ENCODE data around the gene PIAS1. TPM values are rescaled to one million over a fixed set of nuclear protein-coding genes. Genes with fewer than 3 reads are reported as not detected.
"Not testable (repeated sequence)": the region's sequence is repeated elsewhere in the genome, so short reads cannot be mapped to it uniquely, and the experiment has no call there.

The PIAS1 gene
- total RNA-seq, 1 experiment from 2014 or later: 70.7 TPM

GRCh38 chr15:68231102-68231818 is 177.1 kb downstream of the PIAS1 start:
- Histone ChIP-seq H3K9me3 (replicated peaks) (no peaks in the 10 kb centered on the region), H3K4me1 (peaks cover 13% of the 10 kb centered on the region; the same call in 1 of the 2 replicates), H3K27ac (no peak overlapping the region), H3K4me3 (no peak overlapping the region), H3K36me3 (no peaks in the 10 kb centered on the region; the same call in 1 of the 2 replicates), H3K27me3 (no peaks in the 10 kb centered on the region)
- peak in 1 of 2 experiments; percentile 50 for DNase-seq

DNA sequence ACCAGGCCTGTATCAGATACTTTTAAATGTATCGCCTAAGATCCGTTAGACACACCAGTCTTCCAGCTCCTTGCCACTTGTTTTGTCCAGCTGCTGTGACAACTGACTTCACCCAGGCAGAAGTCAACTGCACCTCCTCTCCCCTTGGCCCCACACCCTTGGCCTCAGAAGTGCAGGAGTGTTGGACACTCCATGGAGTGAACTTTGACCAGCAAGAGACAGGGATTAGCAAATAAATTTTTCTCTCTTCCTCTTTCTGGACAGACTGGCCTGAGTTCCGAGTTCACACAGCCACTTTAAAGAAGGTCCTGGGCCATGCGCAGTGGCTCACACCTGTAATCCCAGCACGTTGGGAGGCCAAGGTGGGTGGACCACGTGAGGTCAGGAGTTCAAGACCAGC is 178.3 kb downstream of the PIAS1 start:
- no peak overlapping the region for H3K4me3 ChIP-seq
- no peak for DNase-seq
- no peak overlapping the region for H3K27ac ChIP-seq
- H3K36me3 ChIP-seq: no peaks in the 10 kb centered on the region; the same call in 1 of the 2 replicates
- H3K9me3 ChIP-seq (replicated peaks): no peaks in the 10 kb centered on the region
- no peaks in the 10 kb centered on the region for H3K27me3 ChIP-seq
- H3K4me1 ChIP-seq: peaks cover 13% of the 10 kb centered on the region; the same call in 1 of the 2 replicates

GRCh38 chr15:68232937-68233336 is 178.8 kb downstream of the PIAS1 start:
- H3K4me1 ChIP-seq: peaks cover 13% of the 10 kb centered on the region; the same call in 1 of the 2 replicates
- H3K27ac ChIP-seq: no peak overlapping the region
- H3K36me3 ChIP-seq: no peaks in the 10 kb centered on the region
- H3K27me3 ChIP-seq: no peaks in the 10 kb centered on the region
- no peaks in the 10 kb centered on the region for H3K9me3 ChIP-seq (replicated peaks)
- H3K4me3 ChIP-seq: no peak overlapping the region
- DNase-seq: no peak

DNA sequence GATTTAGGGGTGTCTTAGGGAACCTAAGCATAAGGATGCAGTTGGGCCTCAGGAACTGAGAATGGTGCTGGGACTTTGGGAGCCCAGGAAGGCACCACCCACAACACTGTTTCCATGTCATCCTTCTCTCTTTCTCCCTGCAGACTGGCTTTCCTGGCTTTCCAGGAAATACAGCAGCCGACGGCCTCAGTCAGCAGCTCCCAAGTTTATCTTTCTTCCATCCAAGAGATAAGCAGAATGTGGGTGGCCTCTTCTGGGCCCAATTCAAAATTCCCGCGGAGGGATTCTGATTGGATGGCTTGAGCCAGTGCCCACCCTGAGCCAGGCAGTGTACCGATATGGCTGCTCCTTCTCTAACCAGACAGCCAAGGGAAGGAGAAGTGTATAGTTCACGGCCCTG is 179.9 kb downstream of the PIAS1 start:
- Histone ChIP-seq H3K36me3 (no peaks in the 10 kb centered on the region), H3K4me3 (peak overlapping the region; percentile 5; the same call in 1 of the 2 replicates), H3K4me1 (peaks cover 13% of the 10 kb centered on the region; the same call in 1 of the 2 replicates), H3K27me3 (no peaks in the 10 kb centered on the region), H3K27ac (no peak overlapping the region), H3K9me3 (replicated peaks) (no peaks in the 10 kb centered on the region)
- peak; percentile 54 to 65 for DNase-seq

GRCh38 chr15:68234520-68234919 is 180.4 kb downstream of the PIAS1 start:
- DNase-seq, H3K27ac ChIP-seq: not testable (repeated sequence)

GRCh38 chr15:68235022-68235421 is 180.9 kb downstream of the PIAS1 start:
- Histone ChIP-seq H3K4me1 (peaks cover 12% of the 10 kb centered on the region; the same call in 1 of the 2 replicates), H3K36me3 (no peaks in the 10 kb centered on the region), H3K27ac (no peak overlapping the region), H3K27me3 (no peaks in the 10 kb centered on the region), H3K4me3 (no peak overlapping the region), H3K9me3 (replicated peaks) (no peaks in the 10 kb centered on the region)
- DNase-seq: no peak

More at GRCh38 chr15:68234520-68234919, 180.4 kb downstream of the PIAS1 start:
- Histone ChIP-seq H3K4me3 (peak overlapping the region; percentile 5; the same call in 1 of the 2 replicates), H3K4me1 (peaks cover 13% of the 10 kb centered on the region; the same call in 1 of the 2 replicates)
- H3K36me3 ChIP-seq; H3K27me3 ChIP-seq; H3K9me3 ChIP-seq (replicated peaks): not testable (repeated sequence)

- Histone ChIP-seq H3K27me3 (no peaks in the 10 kb centered on the region), H3K4me1 (no peaks in the 10 kb centered on the region; the same call in 1 of the 2 replicates), H3K27ac (no peak overlapping the region), H3K4me3 (no peak overlapping the region), H3K36me3 (no peaks in the 10 kb centered on the region), H3K9me3 (replicated peaks) (peaks cover 3% of the 10 kb centered on the region; the same call in 1 of the 2 replicates)
- DNase-seq: no peak
Observed at GRCh38 chr15:68239025-68239424, 184.9 kb downstream of the PIAS1 start.

GRCh38 chr15:68241088-68241935 is 187.2 kb downstream of the PIAS1 start:
- Histone ChIP-seq H3K27me3 (no peaks in the 10 kb centered on the region), H3K4me3 (no peak overlapping the region), H3K27ac (no peak overlapping the region), H3K9me3 (replicated peaks) (peaks cover 10% of the 10 kb centered on the region), H3K36me3 (no peaks in the 10 kb centered on the region), H3K4me1 (no peaks in the 10 kb centered on the region)
- peak in 1 of 2 experiments; percentile 45 for DNase-seq

Other genes starting within 250 kb of the PIAS1 start
- gene SKOR1, start 228.8 kb upstream of the PIAS1 start, total RNA-seq (2014; rRNA removed; shearing (Covaris generic)): 3.1 and 4.5 TPM in 2 replicates
- gene RNU6-1, start 214.3 kb upstream of the PIAS1 start, total RNA-seq (2014; rRNA removed; shearing (Covaris generic)): not detected in 2 replicates
- gene CALML4, start 151.0 kb downstream of the PIAS1 start, total RNA-seq (2014; rRNA removed; shearing (Covaris generic)): 5.0 and 7.5 TPM in 2 replicates
- gene CLN6, start 175.4 kb downstream of the PIAS1 start, total RNA-seq (2014; rRNA removed; shearing (Covaris generic)): 62.2 and 82.7 TPM in 2 replicates
- 63.3 and 67.0 TPM in 2 replicates for gene FEM1B, start 223.4 kb downstream of the PIAS1 start, total RNA-seq (2014; rRNA removed; shearing (Covaris generic))